GM03348 (cell line): ENCODE data around the gene ZFP3.
"Not testable (repeated sequence)": the region's sequence is repeated elsewhere in the genome, so short reads cannot be mapped to it uniquely, and the experiment has no call there.

Experiments
- DNase-seq: peaks from one replicate; pipeline ENCODE4 v3.0.0; 2012; ENCODE audit warnings: low spot score

ZFP3 gene

DNA sequence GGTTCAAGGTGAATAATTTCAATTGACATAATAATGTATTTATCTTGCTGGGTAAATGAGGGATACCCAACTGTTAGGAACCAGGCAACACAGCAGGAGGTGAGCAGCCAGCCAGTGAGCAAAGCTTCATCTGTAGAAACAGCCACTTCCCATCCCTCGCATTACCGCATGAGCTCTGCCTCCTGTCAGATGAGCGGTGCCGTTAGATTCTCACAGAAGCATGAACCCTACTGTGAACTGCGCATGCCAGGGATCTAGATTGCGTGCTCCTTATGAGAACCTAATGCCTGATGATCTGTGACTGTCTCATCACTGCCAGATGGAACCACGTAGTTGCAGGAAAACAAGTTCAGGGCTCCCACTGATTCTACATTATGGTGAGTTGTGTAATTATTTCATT, 46.6 kb downstream of the ZFP3 start:
- DNase-seq, result not testable (repeated sequence)

DNA sequence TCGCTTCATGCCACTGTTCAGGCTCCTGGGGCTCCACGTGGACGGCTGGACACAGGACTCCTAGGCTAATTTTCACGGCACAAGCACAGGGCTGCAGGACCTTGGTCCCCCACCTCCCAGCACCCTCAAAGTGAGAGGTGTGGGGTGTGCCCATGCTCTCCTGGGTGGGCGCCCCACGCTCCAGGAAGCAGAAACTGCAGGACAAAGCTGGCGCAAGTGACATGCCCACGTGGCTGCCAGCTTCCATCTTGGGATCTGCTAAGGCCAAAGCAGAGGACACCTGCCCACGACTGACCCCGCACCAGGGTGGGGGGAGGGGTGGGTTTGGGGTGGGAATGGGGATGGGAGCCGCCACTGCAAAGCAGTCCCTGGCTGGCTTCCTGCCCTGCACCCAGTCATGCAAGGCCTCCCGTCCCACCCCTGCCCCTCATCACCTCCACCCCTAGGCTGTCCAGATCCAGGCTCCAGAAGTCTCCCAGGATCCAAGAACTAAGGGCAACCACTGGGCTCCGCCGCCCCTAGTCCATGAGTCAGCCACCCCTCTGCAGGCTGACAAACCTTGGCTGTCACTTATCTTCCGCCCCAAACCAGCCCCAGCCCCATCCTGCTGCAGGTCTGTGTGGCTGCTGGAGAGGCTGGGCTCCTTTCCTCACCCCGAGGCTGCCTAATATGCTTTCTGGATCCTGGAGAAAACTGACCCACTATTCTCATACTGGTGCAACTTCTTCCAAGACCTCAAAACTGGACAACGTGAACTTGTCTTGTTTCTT, 48.6 kb downstream of the ZFP3 start:
- no peak for DNase-seq

DNA sequence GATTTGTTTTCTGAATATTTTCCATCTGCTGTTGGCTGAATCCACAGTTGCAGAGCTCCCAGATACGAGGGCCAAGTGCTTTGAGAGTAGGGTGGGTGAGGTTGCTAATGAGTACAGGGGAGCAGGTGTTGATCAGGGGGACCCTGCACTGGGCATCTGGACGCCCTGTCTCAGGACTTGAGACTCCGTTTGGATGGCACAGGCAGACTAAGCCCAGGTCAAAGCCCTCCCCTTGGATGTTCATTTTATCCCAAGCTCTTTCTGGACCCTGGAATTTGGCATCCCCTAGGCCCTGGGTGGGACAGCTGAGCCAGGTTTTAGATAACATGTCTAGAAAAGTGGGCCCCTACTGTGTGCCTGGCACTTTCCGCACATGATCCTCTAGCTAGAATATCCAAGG, 49.6 kb downstream of the ZFP3 start:
- no peak for DNase-seq

DNA sequence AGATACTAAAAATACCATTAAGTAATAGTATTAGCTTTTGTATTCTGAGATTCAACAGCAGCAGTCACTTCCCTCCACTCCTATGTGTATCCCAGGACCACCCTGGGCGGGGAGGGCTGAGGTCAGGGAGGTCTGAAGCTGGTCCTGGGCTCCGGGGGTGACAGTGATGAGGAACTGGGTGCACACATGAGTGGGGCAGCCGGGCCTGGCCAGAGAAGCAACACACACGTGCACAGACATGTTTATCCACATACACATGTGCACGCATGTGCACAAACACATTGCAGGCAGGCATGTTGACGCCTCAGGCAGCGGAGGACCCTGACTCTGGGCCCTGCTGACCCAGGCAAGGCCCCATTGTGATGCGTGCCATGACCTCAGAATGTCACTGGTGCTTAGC, 50.1 kb downstream of the ZFP3 start:
- DNase-seq, result not testable (repeated sequence)

DNA sequence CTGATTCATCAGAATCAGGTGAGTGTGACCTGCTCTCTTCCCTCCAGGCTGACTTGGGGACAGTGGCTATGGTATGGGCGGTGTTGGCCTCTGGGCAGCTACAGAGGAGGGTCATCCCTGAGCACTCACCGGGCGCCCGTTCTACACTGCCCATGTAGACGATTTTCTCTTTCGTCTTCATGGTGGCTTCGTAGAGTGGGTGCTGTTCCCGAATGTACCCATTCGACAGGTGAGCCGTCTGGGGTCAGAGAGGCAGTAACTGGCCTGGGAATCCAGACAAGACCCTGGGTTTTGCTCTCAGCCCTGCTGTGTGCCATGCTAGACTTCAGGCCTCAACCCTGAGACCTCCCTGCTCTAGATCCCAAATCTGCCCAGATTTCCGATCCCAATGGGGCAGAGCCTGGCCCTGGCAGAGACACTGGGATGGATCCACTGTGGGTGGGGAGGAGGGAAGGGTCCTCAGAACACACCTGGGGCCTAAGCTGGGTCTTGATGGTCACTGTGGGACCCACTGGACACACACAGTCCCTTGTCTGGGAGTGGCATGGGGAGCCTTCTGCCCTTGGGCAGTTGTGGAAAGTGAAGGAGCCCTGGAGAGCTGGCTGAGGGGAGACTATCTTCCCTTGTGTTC, 50.8 kb downstream of the ZFP3 start:
- DNase-seq, result no peak

DNA sequence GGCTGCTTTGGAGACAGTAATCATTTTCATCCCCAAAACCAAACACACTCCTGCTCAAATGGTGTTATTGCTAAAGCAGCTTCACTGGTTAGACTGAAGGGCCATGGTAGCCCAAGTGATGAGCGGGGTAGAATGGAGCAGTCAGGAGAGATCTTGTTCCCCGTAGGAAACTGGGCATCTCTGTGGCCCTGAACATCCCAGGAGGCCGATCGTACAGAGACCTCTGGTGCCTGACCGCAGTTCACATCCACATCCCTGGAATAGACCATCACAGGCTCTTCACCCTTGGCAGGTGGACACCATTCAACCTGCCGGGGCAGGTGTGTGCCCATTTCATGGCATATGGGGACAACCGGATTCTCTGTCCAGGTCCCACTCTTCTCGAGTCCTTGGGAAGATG, 51.5 kb downstream of the ZFP3 start:
- DNase-seq, result not testable (repeated sequence)

DNA sequence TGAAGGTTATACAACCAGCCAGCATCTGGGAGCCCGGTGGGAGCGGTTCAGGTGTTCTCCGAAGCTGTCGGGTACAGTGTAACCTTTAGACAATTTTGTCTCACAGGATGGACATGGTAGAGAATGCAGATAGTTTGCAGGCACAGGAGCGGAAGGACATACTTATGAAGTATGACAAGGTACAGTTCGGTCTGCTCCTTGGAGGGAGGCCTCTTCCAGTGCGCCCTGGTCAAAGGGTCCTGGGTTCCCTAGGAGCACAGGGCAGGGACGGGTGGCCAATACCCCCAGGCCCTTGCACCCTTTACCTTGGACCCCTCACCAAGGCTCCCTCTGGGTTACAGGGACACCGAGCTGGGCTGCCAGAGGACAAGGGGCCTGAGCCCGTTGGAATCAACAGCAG, 52.0 kb downstream of the ZFP3 start:
- not testable (repeated sequence) for DNase-seq

DNA sequence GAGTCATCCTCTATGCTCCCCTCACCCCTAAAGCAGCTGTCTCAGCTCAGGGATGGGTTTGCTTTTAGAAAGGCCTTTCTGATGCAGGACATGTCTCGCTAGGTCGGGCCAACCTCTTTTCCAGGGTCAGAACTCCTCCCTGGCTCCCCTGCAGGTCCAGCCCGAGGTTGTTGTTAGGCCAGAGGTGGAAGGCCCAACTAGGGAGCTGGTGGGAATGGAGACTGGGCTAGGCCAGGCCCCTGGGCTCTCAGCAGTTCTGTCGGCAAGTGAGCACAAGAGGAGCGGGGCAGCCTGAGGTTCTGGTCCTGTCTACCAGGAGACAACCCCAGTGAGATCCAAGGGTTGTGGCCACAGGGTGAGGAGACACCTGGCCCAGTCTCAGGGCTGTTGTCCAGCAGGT, 52.4 kb downstream of the ZFP3 start:
- not testable (repeated sequence) for DNase-seq

DNA sequence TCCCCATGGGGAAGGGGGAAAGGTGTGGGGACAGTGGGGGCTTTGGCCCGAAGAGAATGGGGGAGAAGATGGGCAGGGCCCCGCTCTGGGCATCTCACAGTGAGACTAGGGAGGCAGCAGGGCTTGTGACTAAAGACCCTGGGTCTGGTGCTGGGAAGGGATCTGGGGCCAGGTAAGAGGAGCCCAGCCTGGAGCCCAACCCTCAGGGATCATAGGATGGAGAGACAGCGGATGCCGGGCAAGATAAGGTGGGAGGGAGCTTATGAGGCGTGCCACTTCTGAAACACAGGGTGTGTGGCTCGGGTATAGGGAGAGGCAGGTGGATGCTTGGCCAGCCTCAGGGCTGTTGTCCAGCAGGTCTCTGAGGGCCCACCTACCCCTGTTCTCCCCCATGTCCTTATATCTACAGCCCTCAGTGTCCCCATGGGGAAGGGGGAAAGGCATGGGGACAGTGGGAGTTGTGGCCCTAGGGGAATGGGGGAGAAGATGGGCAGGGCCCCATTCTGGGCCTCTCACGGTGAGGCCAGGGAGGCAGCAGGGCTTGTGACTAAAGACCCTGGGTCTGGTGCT, 53.0 kb downstream of the ZFP3 start:
- DNase-seq, result no peak

DNA sequence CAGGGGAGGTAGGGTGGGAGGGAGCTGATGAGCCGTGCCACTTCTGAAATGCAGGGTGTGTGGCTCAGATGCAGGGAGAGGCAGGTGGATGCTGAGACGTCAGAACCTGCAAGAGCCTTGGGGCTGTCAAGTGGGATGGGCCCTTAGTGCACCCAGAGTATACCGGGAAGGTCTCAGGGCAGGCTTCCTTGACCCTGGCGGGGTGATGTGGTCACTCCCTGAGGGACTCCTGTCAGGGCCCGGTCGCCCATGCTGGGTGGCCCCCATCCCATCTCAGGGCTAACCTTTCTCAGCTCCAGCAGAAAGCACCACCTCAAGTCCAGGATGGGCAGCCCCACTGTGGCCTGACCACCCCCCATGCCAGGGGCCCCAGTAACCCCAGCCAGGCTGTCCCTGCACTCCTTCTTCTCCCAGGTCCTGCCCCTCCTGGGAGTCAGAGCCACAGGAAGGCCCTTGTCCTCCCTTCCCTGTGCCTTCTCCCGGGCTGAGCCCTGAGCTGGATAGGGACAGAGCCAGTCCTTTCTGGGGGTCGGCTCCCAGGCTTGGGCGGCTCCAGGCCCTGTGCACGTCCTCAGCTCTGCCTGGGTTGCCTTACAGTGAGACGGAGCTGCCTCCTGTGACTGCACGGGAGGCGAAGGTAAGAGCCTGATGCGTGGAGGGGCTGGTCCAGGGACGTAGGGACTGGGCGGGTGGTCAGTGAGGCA, 53.7 kb downstream of the ZFP3 start:
- not testable (repeated sequence) for DNase-seq

DNA sequence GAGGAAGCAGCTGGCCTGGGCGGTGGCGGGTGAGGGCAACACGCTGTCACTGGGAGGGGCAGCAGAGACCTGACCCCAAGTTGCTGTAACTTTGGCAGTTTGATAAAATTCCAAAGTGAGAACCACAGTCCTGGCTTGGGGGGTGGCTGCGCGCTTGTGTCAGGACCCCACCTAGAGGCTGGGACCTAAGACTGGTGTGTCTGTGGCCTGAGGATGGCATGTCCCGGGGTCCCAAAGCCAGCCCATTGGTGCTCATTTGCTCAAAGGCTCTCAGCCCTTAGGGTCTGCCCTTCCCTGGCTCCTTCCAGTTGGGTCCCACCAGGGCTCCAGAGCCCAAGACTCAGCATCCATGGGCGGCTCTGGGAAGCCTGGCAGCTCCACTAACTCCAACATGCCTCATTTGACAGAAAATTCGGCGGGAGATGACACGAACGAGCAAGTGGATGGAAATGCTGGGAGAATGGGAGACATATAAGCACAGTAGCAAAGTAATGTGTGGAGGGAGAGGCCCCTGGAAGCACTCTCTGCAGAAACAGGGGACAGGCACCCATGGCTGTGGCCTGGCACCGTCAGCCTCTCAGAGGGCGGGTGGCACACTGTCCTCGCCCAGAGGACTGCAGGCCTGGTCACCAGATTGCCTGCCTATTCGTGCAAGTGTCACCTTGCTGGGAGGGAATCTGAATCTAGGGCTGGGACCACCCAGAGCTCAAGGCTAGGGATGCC, 54.4 kb downstream of the ZFP3 start:
- not testable (repeated sequence) for DNase-seq

DNA sequence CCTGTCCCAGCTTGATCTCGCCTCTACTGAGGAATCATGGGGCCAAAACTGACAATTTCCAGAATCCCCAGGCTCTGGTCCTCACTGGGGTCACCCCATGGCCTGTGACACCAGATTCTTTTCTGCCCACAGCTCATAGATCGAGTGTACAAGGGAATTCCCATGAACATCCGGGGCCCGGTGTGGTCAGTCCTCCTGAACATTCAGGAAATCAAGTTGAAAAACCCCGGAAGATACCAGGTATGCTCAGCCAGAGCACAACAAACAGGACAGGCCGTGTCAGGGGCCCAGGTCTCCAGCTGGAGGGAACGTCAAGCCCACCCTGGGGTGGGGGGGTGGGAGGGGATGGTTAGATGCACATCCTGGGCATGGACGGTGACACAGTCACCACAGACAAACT, 55.0 kb downstream of the ZFP3 start:
- no peak for DNase-seq

DNA sequence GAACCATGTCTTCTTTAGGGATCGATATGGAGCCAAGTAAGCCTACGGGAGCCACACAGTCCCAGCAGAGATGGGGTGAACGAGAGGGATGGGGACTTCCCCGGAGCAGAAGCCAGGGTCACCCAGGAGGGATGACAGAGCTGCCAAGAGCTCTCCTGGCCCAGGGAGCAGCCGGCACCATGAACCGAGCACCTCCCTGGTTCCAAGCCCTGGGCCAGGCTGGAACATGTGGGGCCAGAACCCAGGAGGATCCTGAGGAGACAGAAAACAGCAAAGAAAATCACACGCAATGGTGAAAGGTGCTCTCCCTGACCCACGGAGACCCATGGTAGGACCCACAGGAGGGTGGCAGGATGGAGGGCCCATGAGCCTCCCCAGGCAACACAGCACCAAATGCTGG, 55.7 kb downstream of the ZFP3 start:
- DNase-seq, result not testable (repeated sequence)

DNA sequence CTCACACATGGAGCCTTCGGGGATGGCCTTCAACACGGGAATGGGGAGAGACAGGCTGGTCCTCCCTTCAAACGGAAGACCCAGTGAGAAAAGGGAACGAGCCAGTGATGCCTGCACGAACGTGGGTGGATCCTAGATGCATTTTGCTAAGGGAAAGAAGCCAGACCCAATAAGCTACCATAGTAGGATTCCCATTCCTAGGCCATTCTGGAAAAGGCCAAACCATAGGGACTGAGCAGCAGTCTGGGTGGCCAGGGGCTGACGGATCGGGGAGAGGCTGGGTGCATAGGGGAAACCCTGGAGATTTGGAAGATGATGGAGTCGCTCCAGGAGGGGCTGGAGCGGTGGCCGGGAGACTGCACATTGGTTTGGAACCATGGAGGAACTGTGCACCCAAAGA, 56.3 kb downstream of the ZFP3 start:
- not testable (repeated sequence) for DNase-seq

DNA sequence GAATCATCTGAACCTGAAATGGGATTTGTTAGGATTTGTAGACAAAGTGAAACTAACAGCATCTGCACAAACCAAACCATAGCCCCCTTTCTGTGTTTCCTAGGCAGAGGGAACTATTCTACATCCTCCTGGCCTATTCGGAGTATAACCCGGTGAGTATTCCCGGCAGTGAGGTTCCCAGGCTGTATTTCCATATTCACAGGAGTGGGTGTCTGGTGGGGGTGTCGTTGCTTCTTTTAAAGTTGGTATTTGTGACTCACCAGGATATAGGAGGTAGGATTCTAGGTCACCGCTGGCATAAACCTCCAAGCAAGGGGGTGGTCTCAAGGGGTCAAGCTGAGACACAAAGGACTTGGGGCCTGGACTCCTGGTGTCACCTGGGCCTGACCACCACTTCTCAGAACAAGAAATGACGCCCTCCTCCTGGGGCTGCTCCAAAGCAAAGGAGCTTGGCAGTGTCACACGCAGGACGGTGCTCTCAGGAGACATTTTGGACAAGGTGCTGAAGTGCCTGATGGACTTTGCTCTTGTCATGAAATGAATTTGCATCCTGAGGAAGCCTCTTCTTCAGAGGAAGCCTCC, 57.0 kb downstream of the ZFP3 start:
- DNase-seq, result not testable (repeated sequence)

DNA sequence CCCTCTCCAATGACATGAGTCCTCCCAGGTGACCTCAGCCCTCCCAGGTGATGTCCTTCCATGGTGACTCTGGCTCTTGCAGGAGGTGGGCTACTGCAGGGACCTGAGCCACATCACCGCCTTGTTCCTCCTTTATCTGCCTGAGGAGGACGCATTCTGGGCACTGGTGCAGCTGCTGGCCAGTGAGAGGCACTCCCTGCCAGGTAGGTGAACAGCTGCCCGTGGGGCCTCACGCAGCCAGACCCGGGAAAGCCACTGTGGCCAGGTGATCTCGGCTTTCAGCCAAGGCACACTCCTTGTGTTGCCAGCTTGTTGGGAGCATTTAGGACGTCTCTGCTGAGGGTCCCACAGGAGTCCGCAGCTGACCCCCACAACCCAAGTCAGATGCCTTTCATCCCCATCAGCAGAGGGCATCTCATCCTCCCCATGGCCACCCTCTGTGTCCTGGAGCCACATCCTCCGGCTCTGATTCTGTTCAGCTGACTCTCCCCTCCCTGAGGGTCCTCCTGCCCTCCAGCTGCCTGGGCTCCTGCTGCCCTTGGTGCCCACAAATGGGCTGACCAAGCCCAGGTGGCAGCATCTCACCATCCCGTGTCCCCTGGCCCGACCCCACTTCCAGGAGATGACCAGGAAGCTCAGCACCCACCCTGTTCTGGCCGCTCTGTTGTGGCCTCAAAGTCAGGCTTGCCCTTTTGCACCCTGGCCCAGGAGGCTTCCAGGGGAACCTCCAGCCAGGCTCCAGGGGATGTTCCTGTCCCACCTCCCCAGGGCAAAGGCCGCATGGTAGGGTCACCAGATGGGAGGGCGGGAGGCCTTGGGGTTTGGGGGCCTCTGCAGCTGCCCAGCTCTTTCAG, 57.7 kb downstream of the ZFP3 start:
- DNase-seq, result no peak

DNA sequence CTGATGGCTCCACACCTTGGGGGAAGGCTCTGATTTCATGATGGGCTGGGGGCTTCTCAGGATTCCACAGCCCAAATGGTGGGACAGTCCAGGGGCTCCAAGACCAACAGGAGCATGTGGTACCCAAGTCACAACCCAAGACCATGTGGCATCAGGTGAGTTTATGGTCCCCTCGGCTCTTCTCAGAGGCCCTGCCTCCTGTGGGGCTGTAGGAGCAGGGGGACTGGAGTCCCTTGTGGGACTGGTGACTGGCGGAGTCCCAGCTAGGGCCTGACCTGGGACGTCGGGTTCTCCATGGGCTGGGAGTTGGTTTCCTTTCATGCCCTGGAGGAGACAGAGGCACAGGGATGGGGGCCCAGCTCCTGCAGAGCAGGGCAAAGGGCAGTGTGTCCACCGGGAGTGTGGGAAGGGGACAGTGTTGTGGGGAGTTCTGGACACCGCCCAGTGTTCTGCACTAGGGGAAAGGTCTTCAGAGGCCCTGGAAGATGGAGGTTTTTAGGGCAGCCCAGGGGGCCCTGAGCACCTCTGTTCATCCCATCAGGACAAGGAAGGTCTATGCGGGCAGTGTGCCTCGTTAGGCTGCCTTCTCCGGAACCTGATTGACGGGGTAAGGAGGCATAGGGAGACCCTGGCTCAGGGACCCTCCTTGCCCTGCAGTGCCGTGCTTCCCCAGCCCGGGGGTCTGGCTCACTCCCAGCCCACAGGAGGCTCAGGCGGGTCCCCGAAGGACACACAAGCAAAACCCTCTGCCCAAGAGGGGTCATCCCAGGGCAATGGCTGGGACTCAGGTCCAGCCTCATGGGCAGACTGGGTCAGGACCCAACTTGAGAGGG, 58.5 kb downstream of the ZFP3 start:
- DNase-seq, result not testable (repeated sequence)

DNA sequence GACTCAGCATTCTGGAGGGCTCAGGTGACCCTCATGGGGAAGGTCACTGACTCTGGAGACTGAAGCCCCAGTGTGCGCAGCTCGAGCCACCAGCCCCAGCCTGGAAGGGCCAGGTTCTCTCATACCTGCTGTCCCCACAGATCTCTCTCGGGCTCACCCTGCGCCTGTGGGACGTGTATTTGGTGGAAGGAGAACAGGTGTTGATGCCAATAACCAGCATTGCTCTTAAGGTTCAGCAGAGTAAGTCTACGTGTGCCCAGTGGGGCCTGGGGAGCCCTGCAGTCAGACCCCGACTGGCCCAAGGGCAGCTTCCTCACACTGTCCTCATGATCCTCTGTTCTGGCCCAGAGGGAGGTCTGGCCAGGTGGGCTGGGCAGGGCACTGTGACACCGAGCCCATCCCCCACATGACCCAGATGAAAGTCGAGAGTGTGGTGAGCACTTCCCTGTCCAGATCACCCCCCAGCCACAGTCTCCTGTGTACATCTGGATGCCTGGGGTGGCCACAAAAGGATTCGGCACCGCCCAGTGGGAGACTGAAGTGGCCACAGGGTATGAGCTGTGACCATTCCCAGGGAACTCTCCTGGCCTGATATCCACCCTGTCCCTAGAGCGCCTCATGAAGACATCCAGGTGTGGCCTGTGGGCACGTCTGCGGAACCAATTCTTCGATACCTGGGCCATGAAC, 59.4 kb downstream of the ZFP3 start:
- DNase-seq, result not testable (repeated sequence)

DNA sequence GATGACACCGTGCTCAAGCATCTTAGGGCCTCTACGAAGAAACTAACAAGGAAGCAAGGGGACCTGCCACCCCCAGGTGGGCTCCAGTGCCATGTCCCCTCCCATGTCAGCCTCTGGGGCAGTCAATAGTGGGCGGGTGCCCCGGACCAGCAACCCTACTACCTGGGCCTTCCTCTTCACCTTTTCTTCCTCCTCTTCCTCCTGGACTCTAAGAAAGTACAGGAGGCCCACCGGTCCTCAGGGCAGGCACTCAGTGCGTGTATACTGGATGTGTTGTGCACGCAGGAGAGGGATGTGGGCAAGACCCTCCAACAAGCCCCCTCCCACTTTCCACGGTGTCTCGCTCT, 59.9 kb downstream of the ZFP3 start:
- DNase-seq, result not testable (repeated sequence)
